ENCODE data around the gene CORT. TPM values are rescaled to one million over a fixed set of nuclear protein-coding genes. Genes with fewer than 3 reads are reported as not detected.

The CORT gene
- total and polyA plus RNA-seq, 12 donors = 0.13 to 0.66 (median 0.36) TPM; not detected in 7

DNA sequence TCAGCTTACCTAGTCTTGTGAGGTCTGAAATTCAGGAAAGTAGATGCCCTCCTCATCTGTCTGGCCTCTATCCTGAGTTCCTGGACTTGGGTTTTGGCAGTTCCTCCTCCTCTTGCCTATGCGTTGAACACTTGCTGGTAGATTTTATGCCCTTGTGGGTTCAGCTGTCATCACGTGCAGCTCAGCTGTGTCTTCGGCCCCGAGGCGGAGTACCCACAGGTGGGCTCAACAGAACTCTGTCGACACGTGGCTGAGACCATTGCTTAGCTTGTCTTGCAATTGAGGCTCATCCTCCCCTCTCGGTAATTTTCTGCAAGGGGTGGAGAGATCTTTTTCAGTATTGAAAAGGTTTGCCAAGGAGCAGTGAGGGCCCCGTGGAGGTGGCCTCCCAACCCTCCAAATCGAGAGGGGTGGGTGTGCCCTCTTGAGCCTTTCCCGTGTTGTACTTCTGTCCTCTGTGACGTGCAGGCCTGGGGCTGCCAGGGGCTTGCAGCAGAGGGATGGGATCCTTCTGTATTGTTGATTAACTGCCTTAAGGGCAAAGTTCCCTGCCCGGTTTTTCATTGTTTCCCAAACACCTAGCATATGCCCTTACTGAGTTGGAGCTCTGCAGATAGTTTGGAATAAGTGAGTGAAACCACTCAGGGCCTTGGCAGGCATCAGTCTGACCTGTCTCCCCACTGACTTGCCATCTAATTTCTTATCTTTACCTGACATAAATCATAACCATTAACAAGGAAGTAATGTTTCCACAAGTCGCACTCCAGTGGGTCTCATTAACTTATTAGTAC lies 16.7 kb upstream of the CORT start:
- WGBS, 2 donors = 81% methylated on average over 14 of the region's 14 CpGs
- H3K4me1 ChIP-seq = peaks cover 0 to 19% (median 13%) of the 10 kb centered on the region in 9 donors
- H3K36me3 ChIP-seq = peaks cover 0 to 6% (median 0%) of the 10 kb centered on the region in 9 donors
- ATAC-seq = no peak
- no peaks in the 10 kb centered on the region for H3K27me3 ChIP-seq
- no peaks in the 10 kb centered on the region for H3K9me3 ChIP-seq
- no peak overlapping the region for H3K4me3 ChIP-seq
- no peak for DNase-seq
- no peak overlapping the region for H3K27ac ChIP-seq
- TF ChIP-seq, protein P1, sequence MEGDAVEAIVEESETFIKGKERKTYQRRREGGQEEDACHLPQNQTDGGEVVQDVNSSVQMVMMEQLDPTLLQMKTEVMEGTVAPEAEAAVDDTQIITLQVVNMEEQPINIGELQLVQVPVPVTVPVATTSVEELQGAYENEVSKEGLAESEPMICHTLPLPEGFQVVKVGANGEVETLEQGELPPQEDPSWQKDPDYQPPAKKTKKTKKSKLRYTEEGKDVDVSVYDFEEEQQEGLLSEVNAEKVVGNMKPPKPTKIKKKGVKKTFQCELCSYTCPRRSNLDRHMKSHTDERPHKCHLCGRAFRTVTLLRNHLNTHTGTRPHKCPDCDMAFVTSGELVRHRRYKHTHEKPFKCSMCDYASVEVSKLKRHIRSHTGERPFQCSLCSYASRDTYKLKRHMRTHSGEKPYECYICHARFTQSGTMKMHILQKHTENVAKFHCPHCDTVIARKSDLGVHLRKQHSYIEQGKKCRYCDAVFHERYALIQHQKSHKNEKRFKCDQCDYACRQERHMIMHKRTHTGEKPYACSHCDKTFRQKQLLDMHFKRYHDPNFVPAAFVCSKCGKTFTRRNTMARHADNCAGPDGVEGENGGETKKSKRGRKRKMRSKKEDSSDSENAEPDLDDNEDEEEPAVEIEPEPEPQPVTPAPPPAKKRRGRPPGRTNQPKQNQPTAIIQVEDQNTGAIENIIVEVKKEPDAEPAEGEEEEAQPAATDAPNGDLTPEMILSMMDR (IDR thresholded peaks at IDR 0.05) = no peak
- intact Hi-C loops (cut with DNase I) = loop anchor here in 6 of 10 donors (5.0 to 10.0 kb wide), 5 partner anchors 39 to 806 kb away; partner anchors contain the start of genes DFFA (in 1 of the 6) and PEX14 (in 1 of the 6)

DNA sequence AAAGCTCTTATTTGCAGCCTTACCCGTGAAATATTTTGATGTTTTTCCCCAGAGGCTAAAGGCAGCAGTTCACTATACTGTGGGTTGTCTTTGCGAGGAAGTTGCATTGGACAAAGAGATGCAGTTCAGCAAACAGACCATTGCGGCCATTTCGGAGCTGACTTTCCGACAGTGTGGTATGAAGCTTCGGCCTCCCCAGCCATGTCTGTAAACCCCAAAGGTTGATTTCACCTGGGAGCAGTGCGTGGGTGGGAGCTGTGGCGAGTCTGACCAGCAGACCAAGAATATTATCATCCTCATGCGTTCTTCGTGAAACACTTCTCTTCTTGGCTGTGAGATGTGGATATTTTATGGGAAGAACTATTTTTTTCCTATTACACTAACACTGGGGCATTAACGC lies 16.0 kb upstream of the CORT start:
- no peak overlapping the region for H3K4me3 ChIP-seq
- no peaks in the 10 kb centered on the region for H3K9me3 ChIP-seq
- DNase-seq = no peak
- H3K27ac ChIP-seq = no peak overlapping the region
- intact Hi-C loops (cut with DNase I) = loop anchor here in 6 of 10 donors (5.0 to 10.0 kb wide), 5 partner anchors 39 to 806 kb away; partner anchors contain the start of genes DFFA (in 1 of the 6) and PEX14 (in 1 of the 6)
- TF ChIP-seq, protein P1 (IDR thresholded peaks at IDR 0.05) = no peak
- H3K4me1 ChIP-seq = peaks cover 0 to 24% (median 13%) of the 10 kb centered on the region in 9 donors
- H3K27me3 ChIP-seq = no peaks in the 10 kb centered on the region
- no peak for ATAC-seq
- peaks cover 0 to 6% (median 0%) of the 10 kb centered on the region in 9 donors for H3K36me3 ChIP-seq
- 88 to 90% methylated on average over 11 of the region's 11 CpGs for WGBS, 2 donors

DNA sequence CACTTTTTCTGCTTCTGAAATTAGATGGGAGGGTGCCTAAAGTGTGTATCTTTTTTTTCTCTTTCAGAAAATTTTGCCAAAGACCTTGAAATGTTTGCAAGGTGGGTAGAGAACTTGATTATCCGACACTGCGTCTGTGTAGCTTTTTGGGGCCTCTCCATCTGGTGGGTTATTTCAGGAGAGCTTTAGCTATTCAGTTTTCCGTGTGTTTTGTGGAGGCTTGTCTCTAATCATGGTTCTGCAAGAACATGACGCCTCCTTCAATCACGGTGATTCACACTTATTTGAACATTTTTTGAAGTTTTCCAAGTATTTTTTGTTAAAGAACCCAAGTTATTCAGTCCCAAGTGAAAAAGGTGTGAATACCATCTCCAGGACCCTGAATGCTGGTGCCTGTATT lies 15.2 kb upstream of the CORT start:
- peaks cover 0 to 6% (median 0%) of the 10 kb centered on the region in 9 donors for H3K36me3 ChIP-seq
- DNase-seq = no peak
- WGBS, 2 donors = 94 to 96% methylated on average over 5 of the region's 5 CpGs
- no peak overlapping the region for H3K27ac ChIP-seq
- no peaks in the 10 kb centered on the region for H3K27me3 ChIP-seq
- TF ChIP-seq, protein P1 (IDR thresholded peaks at IDR 0.05) = no peak
- intact Hi-C loops (cut with DNase I) = loop anchor here in 6 of 10 donors (5.0 to 10.0 kb wide), 5 partner anchors 38 to 807 kb away; partner anchors contain the start of genes DFFA (in 1 of the 6) and PEX14 (in 1 of the 6)
- ATAC-seq = no peak
- H3K9me3 ChIP-seq = no peaks in the 10 kb centered on the region
- H3K4me3 ChIP-seq = no peak overlapping the region
- peaks cover 0 to 28% (median 12%) of the 10 kb centered on the region in 9 donors for H3K4me1 ChIP-seq

DNA sequence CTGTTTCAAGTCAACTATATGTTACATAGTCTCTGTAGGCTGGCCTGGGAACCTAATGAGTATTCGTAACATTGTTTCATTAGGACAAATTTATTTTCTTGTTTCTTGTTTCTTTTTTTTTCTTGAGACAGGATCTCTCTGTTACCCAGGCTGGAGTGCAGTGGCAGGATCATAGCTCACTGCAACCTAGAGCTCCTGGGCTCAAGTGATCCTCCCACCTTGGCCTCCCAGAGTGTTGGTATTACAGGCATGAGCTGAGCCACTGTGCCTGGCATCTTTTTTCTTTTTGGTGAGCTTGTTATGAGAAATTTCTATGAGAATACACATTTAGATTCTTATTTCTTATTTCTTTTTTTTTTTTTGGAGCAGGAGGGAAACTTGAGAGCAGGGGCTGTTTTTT lies 12.8 kb upstream of the CORT start:
- Histone ChIP-seq H3K36me3 (peaks cover 0 to 19% (median 0%) of the 10 kb centered on the region in 9 donors), H3K9me3 (no peaks in the 10 kb centered on the region), H3K4me3 (no peak overlapping the region), H3K27ac (no peak overlapping the region), H3K27me3 (no peaks in the 10 kb centered on the region), H3K4me1 (peaks cover 0 to 11% (median 0%) of the 10 kb centered on the region in 9 donors)
- WGBS, 2 donors = 92 to 98% methylated on average over 1 of the region's 1 CpG
- ATAC-seq (no peak), DNase-seq (no peak)
- intact Hi-C loops (cut with DNase I) = loop anchor here in 2 of 10 donors (10.0 kb wide), 1 partner anchor 58 kb away; no protein-coding TSS in a partner anchor
- TF ChIP-seq, protein P1 (IDR thresholded peaks at IDR 0.05) = no peak
